ENCODE results near the gene BMAL1. TPM values are rescaled to one million over a fixed set of nuclear protein-coding genes. Genes with fewer than 3 reads are reported as not detected.

Gene BMAL1
- polyA plus RNA-seq, 1 experiment = 12.5 TPM

DNA sequence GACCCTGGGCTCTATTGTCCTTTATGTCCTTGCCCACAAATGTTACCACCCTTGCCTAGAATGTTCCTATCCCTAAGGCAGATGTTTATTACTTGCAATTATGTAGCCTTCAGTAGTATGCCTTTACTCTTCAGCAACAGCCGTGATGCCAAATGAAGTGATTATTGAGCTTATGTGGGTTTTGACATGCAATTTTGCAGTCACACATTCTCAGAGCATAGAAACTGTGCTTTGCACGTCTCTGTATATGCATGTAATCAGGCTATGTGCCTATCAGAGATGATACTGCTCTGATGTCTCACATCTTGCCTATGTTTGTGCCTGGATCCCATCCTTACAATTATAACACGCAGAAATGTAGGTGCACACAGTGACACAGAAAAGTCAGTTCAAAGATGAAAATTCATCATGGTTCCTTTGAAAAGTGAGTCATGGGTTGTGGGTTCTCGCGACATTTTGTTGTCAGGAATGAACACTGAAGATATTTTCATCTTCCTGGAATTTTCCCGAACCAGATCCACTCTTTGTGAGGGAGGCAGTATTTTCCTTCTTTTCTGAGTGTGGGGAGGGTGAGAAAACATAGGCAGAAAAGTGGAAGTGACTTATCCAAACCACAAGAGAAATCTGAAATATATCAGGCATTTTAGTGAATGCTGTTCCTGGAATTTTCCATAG lies 81.1 kb downstream of the BMAL1 start:
- H3K27ac ChIP-seq (ENCODE audit: low read depth, low read length) = no peak overlapping the region
- POLR2A ChIA-PET = no interaction called here
- H3K4me3 ChIP-seq (ENCODE audit: low read depth, low read length) = no peak overlapping the region
- no peak for DNase-seq (ENCODE audit: low read depth, low spot score)
- CTCF ChIA-PET = interaction anchor here (1.3 kb wide), 1 partner anchor 15 kb away, joined by 5 read pairs; no protein-coding TSS in a partner anchor
- H3K9me3 ChIP-seq (ENCODE audit: control insufficient read depth, insufficient read depth, low read length) = no peaks in the 10 kb centered on the region
- TF ChIP-seq CTCF (IDR thresholded peaks at IDR 0.05; ENCODE audit: low read depth, low read length) = no peak
- no peaks in the 10 kb centered on the region for H3K27me3 ChIP-seq (ENCODE audit: control insufficient read depth, insufficient read depth, low read length)

DNA sequence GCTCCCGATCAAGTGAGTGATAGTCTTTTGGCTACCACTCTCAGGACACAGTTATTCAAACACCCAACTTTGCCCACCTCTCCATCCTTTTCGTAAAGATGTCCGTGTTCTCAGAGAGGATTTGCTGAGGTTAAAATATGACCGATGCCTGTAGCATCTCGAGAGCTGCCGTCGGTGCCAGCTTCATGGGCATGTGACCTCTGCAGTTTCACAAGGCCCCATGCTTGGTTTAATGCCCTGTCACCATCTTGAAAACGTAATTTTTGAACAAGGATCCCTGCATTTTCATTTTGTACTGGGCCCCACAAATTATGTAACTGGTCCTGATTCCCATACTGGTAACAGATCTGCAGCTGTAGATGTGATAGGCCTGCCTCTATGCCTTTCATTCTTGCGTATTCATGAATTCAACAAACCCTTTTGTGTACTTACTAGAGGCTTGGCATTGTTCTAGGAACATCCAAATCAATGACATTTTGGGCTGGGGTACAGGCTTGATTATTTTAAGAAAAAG lies 85.1 kb downstream of the BMAL1 start:
- Histone ChIP-seq H3K27me3 (ENCODE audit: control insufficient read depth, insufficient read depth, low read length) (no peaks in the 10 kb centered on the region), H3K4me3 (ENCODE audit: low read depth, low read length) (no peak overlapping the region), H3K9me3 (ENCODE audit: control insufficient read depth, insufficient read depth, low read length) (no peaks in the 10 kb centered on the region), H3K27ac (ENCODE audit: low read depth, low read length) (no peak overlapping the region)
- DNase-seq (ENCODE audit: low read depth, low spot score) = no peak
- ChIA-PET CTCF (interaction anchor here (1.0 to 1.3 kb wide), 3 partner anchors 9 to 41 kb away, joined by 3 to 6 read pairs (median 3); no protein-coding TSS in a partner anchor), POLR2A (interaction anchor here (0.7 kb wide), 1 partner anchor 153 kb away, joined by 3 read pairs; no protein-coding TSS in a partner anchor)
- TF ChIP-seq CTCF (IDR thresholded peaks at IDR 0.05; ENCODE audit: low read depth, low read length) = no peak

GRCh38 chr11:13364388-13364787 lies 86.8 kb downstream of the BMAL1 start:
- Histone ChIP-seq H3K4me3 (ENCODE audit: low read depth, low read length) (no peak overlapping the region), H3K9me3 (ENCODE audit: control insufficient read depth, insufficient read depth, low read length) (no peaks in the 10 kb centered on the region), H3K27me3 (ENCODE audit: control insufficient read depth, insufficient read depth, low read length) (no peaks in the 10 kb centered on the region), H3K27ac (ENCODE audit: low read depth, low read length) (no peak overlapping the region)
- POLR2A ChIA-PET = no interaction called here
- no peak for DNase-seq (ENCODE audit: low read depth, low spot score)
- no peak for TF ChIP-seq CTCF (IDR thresholded peaks at IDR 0.05; ENCODE audit: low read depth, low read length)
- CTCF ChIA-PET = no interaction called here

GRCh38 chr11:13366266-13367026 lies 88.9 kb downstream of the BMAL1 start:
- Histone ChIP-seq H3K9me3 (ENCODE audit: control insufficient read depth, insufficient read depth, low read length) (no peaks in the 10 kb centered on the region), H3K27ac (ENCODE audit: low read depth, low read length) (no peak overlapping the region), H3K27me3 (ENCODE audit: control insufficient read depth, insufficient read depth, low read length) (no peaks in the 10 kb centered on the region), H3K4me3 (ENCODE audit: low read depth, low read length) (no peak overlapping the region)
- POLR2A ChIA-PET = no interaction called here
- no peak for TF ChIP-seq CTCF (IDR thresholded peaks at IDR 0.05; ENCODE audit: low read depth, low read length)
- CTCF ChIA-PET = interaction anchor here (1.2 to 1.8 kb wide), 5 partner anchors 10 to 156 kb away, joined by 4 to 6 read pairs (median 5); no protein-coding TSS in a partner anchor
- DNase-seq (ENCODE audit: low read depth, low spot score) = peak; percentile 24

- Histone ChIP-seq H3K4me3 (ENCODE audit: low read depth, low read length) (no peak overlapping the region), H3K27me3 (ENCODE audit: control insufficient read depth, insufficient read depth, low read length) (no peaks in the 10 kb centered on the region), H3K27ac (ENCODE audit: low read depth, low read length) (no peak overlapping the region), H3K9me3 (ENCODE audit: control insufficient read depth, insufficient read depth, low read length) (no peaks in the 10 kb centered on the region)
- TF ChIP-seq CTCF (IDR thresholded peaks at IDR 0.05; ENCODE audit: low read depth, low read length) = no peak
- ChIA-PET CTCF (interaction anchor here (1.2 to 1.9 kb wide), 7 partner anchors 10 to 157 kb away, joined by 4 to 6 read pairs (median 5); no protein-coding TSS in a partner anchor), POLR2A (no interaction called here)
- no peak for DNase-seq (ENCODE audit: low read depth, low spot score)
Observed at GRCh38 chr11:13367115-13367514, 89.5 kb downstream of the BMAL1 start.
